ENCODE measurements around the gene ITGA3. TPM values are rescaled to one million over a fixed set of nuclear protein-coding genes. Genes with fewer than 3 reads are reported as not detected.

Gene ITGA3
- total RNA-seq, 1 donor from 2014 or later: 212 TPM

GRCh38 chr17:50067996-50068395 is 12.1 kb downstream of the ITGA3 start:
- no peak overlapping the region for H3K4me3 ChIP-seq
- no peak for TF ChIP-seq CTCF (IDR thresholded peaks at IDR 0.05)
- H3K4me1 ChIP-seq: peaks cover 25% of the 10 kb centered on the region
- no peaks in the 10 kb centered on the region for H3K27me3 ChIP-seq
- no peak overlapping the region for H3K27ac ChIP-seq
- ATAC-seq (no peak), DNase-seq (no peak)
- no peaks in the 10 kb centered on the region for H3K9me3 ChIP-seq
- intact Hi-C loops (cut with DNase I): no loop called here
- peaks cover 60% of the 10 kb centered on the region for H3K36me3 ChIP-seq

DNA sequence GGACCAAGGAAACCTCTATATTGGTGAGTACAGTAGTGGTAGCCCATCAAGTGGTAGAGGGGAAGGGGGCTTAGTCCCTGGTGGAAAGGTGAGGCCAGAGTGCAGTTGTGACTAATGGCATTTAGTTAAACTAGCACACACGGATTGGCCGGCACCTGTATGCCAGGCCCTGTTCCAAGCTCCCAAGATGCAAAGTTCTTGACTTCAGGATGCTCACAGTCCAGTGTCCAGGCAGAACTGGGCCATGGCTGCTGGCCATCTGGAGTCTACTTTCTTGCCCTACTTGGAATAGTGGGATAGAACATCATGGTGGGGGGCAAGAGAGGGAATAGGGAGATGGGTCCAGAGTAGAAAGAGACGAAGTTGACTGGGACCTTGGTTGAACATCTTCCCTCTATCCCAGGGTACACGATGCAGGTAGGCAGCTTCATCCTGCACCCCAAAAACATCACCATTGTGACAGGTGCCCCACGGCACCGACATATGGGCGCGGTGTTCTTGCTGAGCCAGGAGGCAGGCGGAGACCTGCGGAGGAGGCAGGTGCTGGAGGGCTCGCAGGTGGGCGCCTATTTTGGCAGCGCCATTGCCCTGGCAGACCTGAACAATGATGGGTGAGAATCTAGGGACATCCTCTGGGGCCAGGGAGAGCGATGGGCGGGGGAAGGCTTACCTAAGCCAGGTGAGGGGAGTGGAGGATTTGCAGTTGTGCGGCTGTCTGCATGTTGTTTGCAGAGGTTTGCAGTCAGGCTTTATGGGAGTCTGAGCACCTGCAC is 15.2 kb downstream of the ITGA3 start:
- intact Hi-C loops (cut with DNase I): no loop called here
- H3K27ac ChIP-seq: no peak overlapping the region
- no peaks in the 10 kb centered on the region for H3K4me1 ChIP-seq
- peaks cover 89% of the 10 kb centered on the region for H3K36me3 ChIP-seq
- no peak overlapping the region for H3K4me3 ChIP-seq
- H3K9me3 ChIP-seq: no peaks in the 10 kb centered on the region
- no peak for TF ChIP-seq CTCF (IDR thresholded peaks at IDR 0.05)
- H3K27me3 ChIP-seq: no peaks in the 10 kb centered on the region
- no peak for ATAC-seq
- DNase-seq: no peak

- no peak for ATAC-seq
- peaks cover 92% of the 10 kb centered on the region for H3K36me3 ChIP-seq
Measured at GRCh38 chr17:50071692-50072091, 15.8 kb downstream of the ITGA3 start.

DNA sequence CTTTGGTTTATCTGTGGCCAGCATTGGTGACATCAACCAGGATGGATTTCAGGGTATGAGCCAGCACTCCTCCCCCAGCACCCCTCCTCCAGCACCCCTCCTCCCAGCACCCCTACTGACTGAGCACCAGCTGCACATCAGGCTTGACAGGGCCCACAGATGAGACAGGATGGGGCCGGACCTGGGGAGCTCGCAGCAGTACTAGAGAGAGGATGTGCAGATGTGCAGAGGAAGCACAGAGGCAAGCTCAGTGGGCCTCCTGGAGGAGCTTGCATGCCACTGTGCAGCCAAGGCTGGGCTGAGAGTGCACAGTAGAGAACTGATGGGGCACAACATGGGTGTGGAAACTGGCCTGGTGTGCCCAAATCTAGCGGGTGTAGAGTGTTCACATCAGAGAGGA is 16.2 kb downstream of the ITGA3 start:
- no peaks in the 10 kb centered on the region for H3K9me3 ChIP-seq
- intact Hi-C loops (cut with DNase I): no loop called here
- H3K4me3 ChIP-seq: no peak overlapping the region
- DNase-seq (no peak), ATAC-seq (no peak)
- no peak overlapping the region for H3K27ac ChIP-seq
- H3K4me1 ChIP-seq: no peaks in the 10 kb centered on the region
- H3K27me3 ChIP-seq: no peaks in the 10 kb centered on the region
- H3K36me3 ChIP-seq: peaks cover 92% of the 10 kb centered on the region
- no peak for TF ChIP-seq CTCF (IDR thresholded peaks at IDR 0.05)

More at GRCh38 chr17:50071692-50072091, 15.8 kb downstream of the ITGA3 start:
- no peak for DNase-seq
- Histone ChIP-seq H3K9me3 (no peaks in the 10 kb centered on the region), H3K4me1 (no peaks in the 10 kb centered on the region), H3K27ac (no peak overlapping the region), H3K27me3 (no peaks in the 10 kb centered on the region), H3K4me3 (no peak overlapping the region)
- intact Hi-C loops (cut with DNase I): no loop called here
- no peak for TF ChIP-seq CTCF (IDR thresholded peaks at IDR 0.05)

GRCh38 chr17:50072925-50073324 is 17.0 kb downstream of the ITGA3 start:
- DNase-seq (no peak), ATAC-seq (no peak)
- Histone ChIP-seq H3K36me3 (peaks cover 92% of the 10 kb centered on the region), H3K9me3 (no peaks in the 10 kb centered on the region), H3K27ac (no peak overlapping the region), H3K4me1 (no peaks in the 10 kb centered on the region), H3K27me3 (no peaks in the 10 kb centered on the region), H3K4me3 (no peak overlapping the region)
- intact Hi-C loops (cut with DNase I): no loop called here
- TF ChIP-seq CTCF (IDR thresholded peaks at IDR 0.05): no peak
